ENCODE results near the gene RMRP.
"Not testable (repeated sequence)": the region's sequence is repeated elsewhere in the genome, so short reads cannot be mapped to it uniquely, and the experiment has no call there.

Gene RMRP

DNA sequence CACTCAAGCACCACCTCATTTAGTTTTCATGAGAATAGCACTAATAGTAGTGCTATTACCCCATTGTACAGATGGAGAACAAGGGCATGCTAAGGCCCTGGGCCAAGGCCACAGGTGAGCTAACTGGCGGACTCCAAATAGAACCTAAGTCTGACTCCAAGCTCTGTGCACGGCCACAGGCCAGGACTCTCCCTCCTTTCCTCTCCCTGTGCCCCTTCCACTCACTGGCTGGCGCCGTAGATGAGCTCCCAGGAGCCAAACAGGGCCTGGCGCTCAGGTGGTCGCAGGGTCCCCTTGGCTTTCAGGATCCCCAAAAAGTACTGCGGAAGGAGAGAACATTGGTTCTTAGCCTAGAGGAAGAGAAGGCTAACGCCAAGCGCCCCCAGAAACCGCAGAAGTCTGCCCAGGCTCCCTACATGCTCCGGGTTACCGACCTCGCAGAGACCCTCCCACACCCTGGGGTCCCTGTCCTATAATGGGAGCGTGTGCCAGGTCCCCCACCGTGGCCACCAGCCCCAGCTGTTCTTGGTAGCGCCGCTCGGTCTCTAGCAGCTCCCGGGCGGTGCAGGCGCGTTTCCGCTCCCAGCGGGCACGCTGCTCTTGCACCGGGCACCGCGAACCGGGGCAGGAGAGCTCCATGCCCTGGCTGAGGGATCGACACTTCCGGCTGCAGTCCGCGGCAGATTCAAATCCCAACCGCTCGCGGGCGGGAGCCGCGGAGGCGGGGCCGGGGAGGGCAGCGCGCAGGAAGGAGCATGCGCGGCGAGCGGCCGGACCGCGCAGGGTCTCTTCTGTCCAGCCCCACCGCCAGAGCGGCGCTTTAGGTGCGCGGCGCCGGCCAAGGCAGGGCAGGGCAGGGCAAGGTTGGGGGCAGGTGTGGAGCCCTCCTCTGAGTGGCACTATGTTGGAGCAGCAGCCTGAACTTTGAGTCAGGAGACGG, 7.0 kb upstream of the RMRP start, which contains the start of gene ARHGEF39:
TSS of gene ARHGEF39 (minus strand) at position 665 of the 940 bp plus-strand sequence. CDS start at position 639, 26 bp downstream.
- DNase-seq (ENCODE audit: low spot score) = peak; percentile 94

- no peak for DNase-seq (ENCODE audit: low spot score)
Observed at GRCh38 chr9:35662437-35662836, 4.6 kb upstream of the RMRP start.

GRCh38 chr9:35661756-35662350, 4.0 kb upstream of the RMRP start:
- no peak for DNase-seq (ENCODE audit: low spot score)

- no peak for DNase-seq (ENCODE audit: low spot score)
Observed at GRCh38 chr9:35660966-35661415, 3.2 kb upstream of the RMRP start.

GRCh38 chr9:35659340-35659739, 1.5 kb upstream of the RMRP start:
- DNase-seq (ENCODE audit: low spot score) = no peak

- no peak for DNase-seq (ENCODE audit: low spot score)
Observed at GRCh38 chr9:35658968-35659220, 1.1 kb upstream of the RMRP start.

DNA sequence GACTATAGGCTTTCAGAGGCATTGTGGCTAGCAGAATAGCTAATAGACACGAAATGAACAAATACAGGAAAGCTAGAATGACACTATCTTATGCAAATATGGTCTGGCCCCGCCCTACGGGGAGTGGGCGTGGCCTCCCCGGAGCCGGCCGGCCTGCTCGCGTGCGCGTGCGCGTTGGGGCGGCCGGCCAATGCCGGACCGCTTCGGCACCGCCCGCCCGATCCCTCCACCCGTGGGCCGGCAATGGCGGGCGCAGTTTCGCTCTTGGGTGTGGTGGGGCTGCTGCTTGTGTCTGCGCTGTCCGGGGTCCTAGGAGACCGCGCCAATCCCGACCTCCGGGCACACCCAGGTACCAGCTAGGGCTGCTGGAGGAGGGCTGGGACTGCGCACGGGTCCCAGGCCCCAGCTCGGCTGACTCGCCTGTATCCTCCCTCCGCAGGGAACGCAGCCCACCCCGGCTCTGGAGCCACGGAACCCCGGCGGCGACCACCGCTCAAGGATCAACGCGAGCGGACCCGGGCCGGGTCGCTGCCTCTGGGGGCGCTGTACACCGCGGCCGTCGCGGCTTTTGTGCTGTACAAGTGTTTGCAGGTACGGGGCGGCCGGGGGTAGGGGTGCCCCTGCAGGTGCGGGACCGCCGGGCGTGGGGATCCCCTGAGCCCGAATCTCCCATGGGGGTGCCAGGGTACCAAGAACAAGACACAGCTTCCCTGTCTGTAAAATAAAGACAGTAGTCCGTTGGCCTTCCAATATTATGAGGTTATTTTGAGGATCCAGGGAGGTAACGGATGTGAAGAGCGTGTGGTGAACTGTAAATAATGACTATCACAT, 533 bp upstream of the RMRP start, which contains the start of gene CCDC107:
TSS of gene CCDC107 (plus strand) at position 156 of the 831 bp plus-strand sequence. CDS start at position 244, 88 bp downstream.
- DNase-seq (ENCODE audit: low spot score) = peak; percentile 83

DNA sequence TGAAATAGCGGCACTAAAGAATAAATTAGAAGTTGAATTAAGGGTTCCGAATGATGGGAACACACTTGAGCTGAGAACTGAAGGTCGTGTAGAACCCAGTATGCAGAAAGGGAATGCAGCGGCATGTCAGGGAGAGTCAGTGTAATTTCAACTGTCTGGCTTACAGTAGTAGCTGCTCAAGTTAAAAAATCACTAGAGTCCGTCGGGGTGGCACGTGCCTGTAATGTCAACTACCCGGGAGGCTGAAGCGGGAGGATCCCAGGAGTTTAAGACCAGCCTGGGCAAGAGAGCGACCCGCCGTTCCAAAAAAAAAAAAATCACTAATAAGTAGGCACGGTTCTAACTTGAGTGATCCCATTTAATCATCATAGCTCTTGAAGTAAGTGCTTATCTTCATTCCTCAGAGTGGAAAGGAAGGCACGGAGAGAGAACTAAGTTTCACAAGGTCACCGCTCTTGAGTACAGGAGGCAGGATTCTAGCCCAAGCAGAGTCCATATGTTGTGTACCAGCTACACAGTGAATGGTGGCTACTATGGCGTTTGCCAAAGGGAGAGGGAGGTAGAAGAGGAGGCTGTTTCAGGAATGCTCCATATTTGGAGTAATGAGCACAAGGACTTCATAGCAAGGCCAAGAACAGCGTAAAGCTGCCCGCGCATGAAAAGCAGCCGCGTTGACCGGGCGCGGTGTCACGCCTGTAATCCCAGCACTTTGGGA, 831 bp downstream of the RMRP start:
- no peak for DNase-seq (ENCODE audit: low spot score)

GRCh38 chr9:35656348-35656747, 1.5 kb downstream of the RMRP start:
- DNase-seq (ENCODE audit: low spot score) = no peak

- no peak for DNase-seq (ENCODE audit: low spot score)
Observed at GRCh38 chr9:35653611-35654010, 4.2 kb downstream of the RMRP start.

GRCh38 chr9:35652829-35653209, 5.0 kb downstream of the RMRP start:
- DNase-seq (ENCODE audit: low spot score) = no peak

DNA sequence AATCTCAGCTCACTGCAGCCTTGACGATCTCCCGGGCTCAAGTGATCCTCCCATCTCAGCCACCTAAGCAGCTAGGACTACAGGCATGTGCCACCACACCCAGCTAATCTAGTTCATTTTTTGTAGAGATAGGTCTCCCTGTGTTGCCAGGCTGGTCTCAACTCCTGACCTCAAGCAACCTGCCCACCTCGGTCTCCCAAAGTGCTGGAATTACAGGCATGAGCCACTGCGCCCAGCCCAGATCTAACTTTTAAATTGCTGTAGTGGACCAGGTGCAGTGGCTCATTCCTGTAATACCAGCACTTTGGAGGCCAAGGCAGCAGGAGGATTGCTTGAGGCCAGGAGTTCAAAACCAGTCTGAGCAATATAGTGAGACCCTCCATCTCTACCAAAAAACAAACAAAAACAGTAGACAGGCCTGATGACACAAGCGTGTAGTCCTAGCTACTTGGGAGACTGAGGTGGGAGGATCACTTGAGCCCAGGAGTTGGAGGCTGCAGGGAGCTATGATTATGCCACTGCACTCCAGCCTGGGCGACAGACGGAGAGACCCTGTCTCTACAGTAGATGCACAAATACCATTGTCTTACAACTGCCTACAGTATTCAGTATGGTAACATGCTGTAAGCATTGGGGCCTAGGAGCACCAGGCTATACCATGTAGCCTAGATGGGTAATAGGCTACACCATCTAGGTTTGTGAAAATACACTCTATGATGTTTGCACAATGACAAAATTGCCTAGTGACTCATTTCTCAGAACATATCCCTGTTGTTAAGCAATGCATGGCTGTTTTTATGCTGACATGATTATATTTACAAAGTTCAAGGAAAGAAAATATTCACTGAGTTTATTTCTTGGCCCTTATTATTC, 5.6 kb downstream of the RMRP start:
- no peak for DNase-seq (ENCODE audit: low spot score)

DNA sequence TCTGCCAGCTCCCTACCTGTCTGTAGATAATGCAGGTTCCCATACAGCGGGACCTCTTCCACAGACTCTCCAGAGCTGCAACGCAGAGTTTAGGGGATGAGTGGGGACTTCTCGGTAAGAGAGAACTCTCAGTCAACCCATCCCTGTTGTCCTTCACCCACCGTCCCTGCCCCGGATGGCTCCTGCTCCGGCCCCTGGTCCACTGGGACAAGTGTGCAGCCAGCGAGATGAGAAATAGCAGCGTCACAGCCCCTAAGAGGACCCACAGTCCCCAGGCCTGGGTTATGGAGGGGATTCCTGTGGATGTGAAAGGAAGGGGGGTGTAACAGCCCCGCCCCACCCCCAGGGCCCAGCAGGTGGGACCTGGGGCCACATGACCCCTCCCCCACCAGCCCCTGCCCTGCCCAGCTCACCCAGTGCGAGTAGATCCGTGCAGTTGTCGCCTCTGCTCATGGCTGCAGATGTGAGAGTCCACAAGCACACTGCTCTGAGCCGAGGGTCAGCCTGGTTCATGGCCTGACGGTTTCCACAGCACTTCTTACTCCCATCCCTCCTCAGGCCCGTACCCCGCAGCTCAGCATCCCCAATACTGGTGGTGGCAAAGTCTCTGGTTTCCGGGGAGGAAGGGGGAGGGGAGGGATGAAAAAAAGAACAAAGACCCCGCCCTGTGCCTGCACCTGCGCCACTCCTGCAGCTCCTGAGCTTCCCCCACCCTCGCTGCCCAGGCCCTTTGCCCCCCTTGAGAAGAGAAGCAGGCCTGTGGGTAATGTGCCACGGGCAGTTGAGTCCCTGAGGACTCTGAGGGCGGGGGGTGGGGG, 7.3 kb downstream of the RMRP start, which contains the start of gene SIT1:
TSS of gene SIT1 (minus strand) at position 591 of the 818 bp plus-strand sequence. CDS start at position 513, 78 bp downstream.
- DNase-seq (ENCODE audit: low spot score) = no peak

GRCh38 chr9:35649431-35650340, 8.1 kb downstream of the RMRP start:
- DNase-seq (ENCODE audit: low spot score) = no peak

DNA sequence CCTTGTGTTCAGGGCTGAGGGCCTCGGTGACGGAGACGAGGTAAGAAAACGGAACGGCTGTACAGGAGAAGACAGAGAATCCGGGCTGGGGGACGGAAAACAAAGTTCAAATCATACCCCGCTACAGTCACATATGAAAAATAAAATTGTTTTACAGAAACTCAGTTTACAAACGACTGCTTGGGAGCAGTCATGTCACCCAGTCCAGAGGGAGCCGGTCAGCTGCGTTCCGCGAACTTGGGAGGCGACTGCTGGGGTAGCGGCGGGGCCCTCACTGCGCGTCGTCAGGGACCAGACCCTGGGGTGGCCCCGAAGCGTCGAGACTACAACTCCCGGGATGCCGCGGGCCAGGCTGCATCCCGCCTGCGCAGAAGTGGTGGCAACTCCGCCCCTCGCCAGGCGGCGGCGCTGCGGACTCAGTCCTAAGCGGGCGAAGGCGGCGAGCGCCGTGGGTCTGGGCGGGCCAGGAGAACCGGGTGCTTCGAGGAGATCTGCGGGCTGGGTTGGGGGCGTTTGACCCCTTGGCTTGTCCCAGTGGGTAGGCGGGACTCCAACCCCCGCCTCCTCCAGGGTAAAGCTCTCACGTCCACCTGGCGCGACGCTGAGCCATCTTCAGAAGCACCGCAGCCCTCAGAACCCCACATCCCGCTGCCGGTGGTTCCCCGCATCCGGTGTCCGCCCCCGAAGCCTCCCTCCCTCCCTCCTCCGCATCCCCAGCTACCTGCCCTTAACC, 11.1 kb downstream of the RMRP start:
- peak; percentile 92 for DNase-seq (ENCODE audit: low spot score)

DNA sequence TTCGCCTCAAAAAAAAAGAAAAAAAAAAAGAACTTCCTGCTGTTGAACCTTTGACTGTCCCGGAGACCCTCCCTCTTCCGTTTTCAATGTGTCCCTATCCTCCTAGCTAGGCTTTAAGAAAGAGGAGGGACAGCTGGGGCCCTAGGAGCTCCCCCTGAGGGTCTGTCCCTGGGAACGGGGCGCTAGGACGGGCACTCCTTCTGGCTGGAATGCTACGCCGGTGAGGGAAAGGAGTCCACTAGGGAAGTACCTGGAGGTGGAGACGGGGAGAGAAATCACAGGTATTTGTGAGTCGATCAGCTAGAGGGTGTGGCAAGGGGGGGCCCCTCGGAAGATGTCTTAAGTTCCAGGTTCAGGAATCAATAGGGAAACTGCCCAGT, 11.7 kb downstream of the RMRP start:
- peak; percentile 67 for DNase-seq (ENCODE audit: low spot score)

DNA sequence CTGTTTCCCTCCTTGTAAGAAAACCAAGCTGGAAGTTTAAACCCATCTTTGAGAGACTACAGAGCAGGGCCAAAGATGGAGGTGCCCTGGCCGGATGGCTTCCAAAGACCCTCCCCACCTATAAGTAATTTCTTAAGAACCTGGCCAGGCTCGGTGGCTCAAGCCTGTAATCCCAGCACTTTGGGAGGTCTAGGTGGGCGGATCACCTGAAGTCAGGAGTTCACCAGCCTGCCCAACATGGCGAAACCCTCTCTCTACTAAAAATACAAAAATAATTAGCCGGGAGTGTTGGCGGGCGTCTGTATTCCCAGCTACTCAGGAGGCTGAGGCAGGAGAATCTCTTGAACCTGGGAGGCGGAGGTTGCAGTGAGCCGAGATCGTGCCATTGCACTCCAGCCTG, 12.1 kb downstream of the RMRP start:
- DNase-seq (ENCODE audit: low spot score) = not testable (repeated sequence)

DNA sequence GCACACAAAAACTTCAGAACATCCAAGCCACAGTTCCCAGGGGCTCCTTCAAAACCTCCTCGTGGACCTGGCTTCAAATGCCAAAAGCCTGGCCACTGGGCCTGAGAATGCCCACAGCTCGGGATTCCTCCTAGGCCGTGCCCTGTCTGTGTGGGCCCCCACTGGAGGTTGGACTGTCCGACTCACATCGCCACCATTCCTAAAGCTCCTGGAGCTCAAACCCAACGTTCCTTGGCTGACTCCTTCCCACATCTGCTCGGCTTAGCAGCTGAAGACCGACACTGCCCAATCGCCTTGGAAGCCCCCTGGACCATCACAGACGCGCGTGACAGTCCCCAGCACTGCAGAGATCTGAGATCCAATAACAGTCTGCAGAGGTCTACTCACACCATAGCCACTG, 14.8 kb downstream of the RMRP start:
- no peak for DNase-seq (ENCODE audit: low spot score)

Measured in HuH-7.5 (cell line).